Measurements from ENCODE around the gene PI4KB. TPM values are rescaled to one million over a fixed set of nuclear protein-coding genes. Genes with fewer than 3 reads are reported as not detected.
A peak's percentile ranks its signal among the peaks of the same experiment; 100 is the strongest.

The PI4KB gene
- total and polyA plus RNA-seq, 9 of the 15 experiments (the other 6 are each of a cell fraction or from before 2014, with no cell fraction given) = 3.1 to 65.4 (median 45.1) TPM

GRCh38 chr1:151311589-151312331 lies 15.5 kb downstream of the PI4KB start (continued):
- TF ChIP-seq, protein P1, sequence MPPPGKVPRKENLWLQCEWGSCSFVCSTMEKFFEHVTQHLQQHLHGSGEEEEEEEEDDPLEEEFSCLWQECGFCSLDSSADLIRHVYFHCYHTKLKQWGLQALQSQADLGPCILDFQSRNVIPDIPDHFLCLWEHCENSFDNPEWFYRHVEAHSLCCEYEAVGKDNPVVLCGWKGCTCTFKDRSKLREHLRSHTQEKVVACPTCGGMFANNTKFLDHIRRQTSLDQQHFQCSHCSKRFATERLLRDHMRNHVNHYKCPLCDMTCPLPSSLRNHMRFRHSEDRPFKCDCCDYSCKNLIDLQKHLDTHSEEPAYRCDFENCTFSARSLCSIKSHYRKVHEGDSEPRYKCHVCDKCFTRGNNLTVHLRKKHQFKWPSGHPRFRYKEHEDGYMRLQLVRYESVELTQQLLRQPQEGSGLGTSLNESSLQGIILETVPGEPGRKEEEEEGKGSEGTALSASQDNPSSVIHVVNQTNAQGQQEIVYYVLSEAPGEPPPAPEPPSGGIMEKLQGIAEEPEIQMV (tag; conservative IDR thresholded peaks at IDR 0.05; ENCODE audit: low read depth) = peak; percentile 69; the same call in 1 of the 2 replicates
- TF ChIP-seq TFAP4 (CRISPR knock-in tag; IDR thresholded peaks at IDR 0.05; ENCODE audit: borderline replicate concordance) (peak; percentile 100), RAD51 (IDR thresholded peaks at IDR 0.05; ENCODE audit: borderline replicate concordance, low read depth) (peak; percentile 32; the same call in 1 of the 2 replicates), ZNF316 (IDR thresholded peaks at IDR 0.05) (peak; percentile 76), ZNF124 (CRISPR knock-in tag; IDR thresholded peaks at IDR 0.05) (no peak), ZNF668 (CRISPR knock-in tag; IDR thresholded peaks at IDR 0.05) (peak; percentile 76), NFIX (CRISPR knock-in tag; IDR thresholded peaks at IDR 0.05; ENCODE audit: low read depth) (no peak), MGA (IDR thresholded peaks at IDR 0.05) (peak; percentile 81), HOMEZ (CRISPR knock-in tag; IDR thresholded peaks at IDR 0.05) (no peak), RB1 (IDR thresholded peaks at IDR 0.05; ENCODE audit: low read depth) (no peak), MTF1 (CRISPR knock-in tag; IDR thresholded peaks at IDR 0.05; ENCODE audit: borderline replicate concordance) (no peak)
